Neural cell (in vitro differentiated cells): Measurements from ENCODE around the gene RAB7B. TPM values are rescaled to one million over a fixed set of nuclear protein-coding genes. Genes with fewer than 3 reads are reported as not detected.

Experiments
- H2AFZ ChIP-seq: fragments of 200-600, 300-800 bp; sonication (generic), shearing (Covaris generic); 2 replicates; pipeline ENCODE4 v1.6.0; 2014; ENCODE audit warnings: low read depth, mild to moderate bottlenecking, antibody characterized with exemption, low read length, moderate library complexity
- H3F3A ChIP-seq: fragments of 200-600 bp; shearing (Covaris generic); 2 replicates; pipeline ENCODE4 v1.6.1; 2016; ENCODE audit warnings: mild to moderate bottlenecking, moderate library complexity, mixed read lengths, antibody characterized with exemption, low read length; ENCODE audit not compliant: insufficient read depth, poor library complexity, severe bottlenecking
- H3K27ac ChIP-seq: fragments of 200-600, 300-800 bp; sonication (generic), shearing (Covaris generic); 2 replicates; pipeline ENCODE4 v1.5.1; 2014; ENCODE audit warnings: mild to moderate bottlenecking, low read length, moderate library complexity
- H3K27me3 ChIP-seq: fragments of 300-800, 200-600 bp; sonication (generic), shearing (Covaris generic); 2 replicates; pipeline ENCODE4 v1.6.0; 2014; ENCODE audit warnings: mild to moderate bottlenecking, low read depth, low read length, moderate library complexity; ENCODE audit not compliant: insufficient read depth
- H3K36me3 ChIP-seq: fragments of 300-800, 200-600 bp; sonication (generic), shearing (Covaris generic); 2 replicates; pipeline ENCODE4 v1.5.1; 2014; ENCODE audit warnings: mild to moderate bottlenecking, antibody characterized with exemption, low read length, moderate library complexity; ENCODE audit not compliant: insufficient read depth
- H3K4me2 ChIP-seq: fragments of 300-800, 200-600 bp; sonication (generic), shearing (Covaris generic); 2 replicates; pipeline ENCODE4 v1.6.0; 2014; ENCODE audit warnings: mild to moderate bottlenecking, low read length
- H3K4me3 ChIP-seq: fragments of 300-800, 200-600 bp; sonication (generic), shearing (Covaris generic); 2 replicates; pipeline ENCODE4 v1.5.1; 2014; ENCODE audit warnings: mild to moderate bottlenecking, low read length, moderate library complexity
- H3K79me2 ChIP-seq: fragments of 200-600 bp; shearing (Covaris generic); replicated peaks from 2 replicates; pipeline ENCODE4 v1.6.0; 2014; ENCODE audit warnings: mild to moderate bottlenecking, low read length, moderate library complexity; ENCODE audit not compliant: insufficient read depth
- H3K9ac ChIP-seq: fragments of 300-800, 200-600 bp; sonication (generic), shearing (Covaris generic); 2 replicates; pipeline ENCODE4 v1.6.1; 2016; ENCODE audit warnings: mild to moderate bottlenecking, low read length, mixed read lengths
- H3K9me2 ChIP-seq: fragments of 200-600 bp; shearing (Covaris generic); 2 replicates; pipeline ENCODE4 v1.6.1; 2016; ENCODE audit warnings: mild to moderate bottlenecking, low read length, mixed read lengths; ENCODE audit not compliant: insufficient read depth
- H3K9me3 ChIP-seq: fragments of 200-600, 300-800 bp; sonication (generic), shearing (Covaris generic); 2 replicates; pipeline ENCODE4 v1.6.1; 2016; ENCODE audit warnings: mild to moderate bottlenecking, mixed run types, low read length, moderate library complexity, mixed read lengths
- H4K20me1 ChIP-seq: fragments of 200-600 bp; shearing (Covaris generic); 2 replicates; pipeline ENCODE4 v1.6.1; 2016; ENCODE audit warnings: mild to moderate bottlenecking, mixed run types; ENCODE audit not compliant: insufficient read depth
- CTCF ChIP-seq: fragments of 450-650 bp; IDR thresholded peaks from 2 replicates; pipeline ENCODE4 v1.5.1; 2014; ENCODE audit warnings: antibody characterized with exemption, mild to moderate bottlenecking, moderate library complexity; ENCODE audit not compliant: poor library complexity, severe bottlenecking
- EP300 ChIP-seq: fragments of 450-650 bp; conservative IDR thresholded peaks from 2 replicates; pipeline ENCODE4 v1.6.1; 2014; ENCODE audit warnings: antibody characterized with exemption, mild to moderate bottlenecking, moderate library complexity; ENCODE audit not compliant: poor library complexity, severe bottlenecking
- EZH2 ChIP-seq: fragments of 200-600, 300-800 bp; shearing (Covaris generic), sonication (generic); IDR thresholded peaks from 2 replicates; pipeline ENCODE4 v1.6.1; 2014; ENCODE audit warnings: antibody characterized with exemption, low read length, borderline replicate concordance, mild to moderate bottlenecking; ENCODE audit not compliant: insufficient read depth, poor library complexity, severe bottlenecking
- MXI1 ChIP-seq: fragments of 450-650 bp; conservative IDR thresholded peaks from 2 replicates; pipeline ENCODE4 v1.6.1; 2014; ENCODE audit warnings: antibody characterized with exemption, mild to moderate bottlenecking; ENCODE audit not compliant: poor library complexity, severe bottlenecking
- POLR2AphosphoS5 ChIP-seq: IDR thresholded peaks from 2 replicates; pipeline ENCODE4 v1.6.1; 2012
- RAD21 ChIP-seq: fragments of 450-650 bp; conservative IDR thresholded peaks from 2 replicates; pipeline ENCODE4 v1.6.1; 2014; ENCODE audit warnings: antibody characterized with exemption, mild to moderate bottlenecking, moderate library complexity
- REST ChIP-seq: IDR thresholded peaks from 2 replicates; pipeline ENCODE4 v1.6.1; 2012; ENCODE audit warnings: borderline replicate concordance
- SMC3 ChIP-seq: fragments of 450-650 bp; conservative IDR thresholded peaks from 2 replicates; pipeline ENCODE4 v1.6.1; 2014; ENCODE audit warnings: antibody characterized with exemption, mild to moderate bottlenecking, moderate library complexity; ENCODE audit not compliant: poor library complexity
- TAF1 ChIP-seq: IDR thresholded peaks from 2 replicates; pipeline ENCODE4 v1.6.1; 2012; ENCODE audit warnings: low read depth
- polyA plus RNA-seq: library from polyadenylated mRNA; depleted of rRNA; stranded (reverse); fragments of >200 nt; gene quantifications from 2 replicates; pipeline ENCODE4 v1.2.3, GENCODE V29; 2014

RAB7B gene
- polyA plus RNA-seq, 1 donor from 2014 or later = not detected

GRCh38 chr1:205969229-205969628 is 34.0 kb downstream of the RAB7B start:
- H2AFZ ChIP-seq = no peak overlapping the region
- H3K4me3 ChIP-seq = no peak overlapping the region

GRCh38 chr1:205967554-205968335 is 35.5 kb downstream of the RAB7B start:
- H2AFZ ChIP-seq = no peak overlapping the region
- no peaks in the 10 kb centered on the region for H3K9me2 ChIP-seq
- TF ChIP-seq CTCF = no peak
- no peak for TF ChIP-seq POLR2AphosphoS5
- TF ChIP-seq SMC3 = no peak
- TF ChIP-seq EZH2 = no peak
- no peak for TF ChIP-seq EP300
- no peak for TF ChIP-seq MXI1
- TF ChIP-seq RAD21 = no peak
- no peak for TF ChIP-seq REST
- TF ChIP-seq TAF1 = no peak
- no peak overlapping the region for H3K27ac ChIP-seq
- H3K4me2 ChIP-seq = no peak overlapping the region
- H3K4me3 ChIP-seq = no peak overlapping the region
- H3F3A ChIP-seq = no peaks in the 10 kb centered on the region
- no peaks in the 10 kb centered on the region for H3K9me3 ChIP-seq
- H3K36me3 ChIP-seq = no peaks in the 10 kb centered on the region
- H3K9ac ChIP-seq = no peak overlapping the region
- no peaks in the 10 kb centered on the region for H3K27me3 ChIP-seq
- no peaks in the 10 kb centered on the region for H3K79me2 ChIP-seq
- H4K20me1 ChIP-seq = no peaks in the 10 kb centered on the region

More at GRCh38 chr1:205969229-205969628, 34.0 kb downstream of the RAB7B start:
- Histone ChIP-seq H3K9ac (no peak overlapping the region), H3K9me3 (no peaks in the 10 kb centered on the region), H3K36me3 (no peaks in the 10 kb centered on the region), H3K27me3 (no peaks in the 10 kb centered on the region), H3K79me2 (no peaks in the 10 kb centered on the region), H4K20me1 (no peaks in the 10 kb centered on the region), H3K27ac (no peak overlapping the region), H3K4me2 (no peak overlapping the region), H3K9me2 (no peaks in the 10 kb centered on the region), H3F3A (no peaks in the 10 kb centered on the region)
- no peak for TF ChIP-seq REST
